ENCODE data around the gene PDE1C. TPM values are rescaled to one million over a fixed set of nuclear protein-coding genes. Genes with fewer than 3 reads are reported as not detected.

PDE1C gene
- total RNA-seq, 4 donors from 2014 or later: 0.19 to 14.5 (median 2.9) TPM

GRCh38 chr7:31893365-31893764, 176.8 kb downstream of the PDE1C start:
- peaks cover 0 to 20% (median 0%) of the 10 kb centered on the region in 3 donors for H3K4me1 ChIP-seq
- no peaks in the 10 kb centered on the region for H3K27me3 ChIP-seq
- TF ChIP-seq CTCF (IDR thresholded peaks at IDR 0.05) (no peak), POLR2A (IDR thresholded peaks at IDR 0.05) (no peak)
- WGBS, 2 donors: 60 to 65% methylated on average over 3 of the region's 3 CpGs
- intact Hi-C loops (cut with DNase I): no loop called here
- no peak overlapping the region for H3K27ac ChIP-seq
- DNase-seq: no peak
- no peaks in the 10 kb centered on the region for H3K9me3 ChIP-seq
- no peak overlapping the region for H3K4me3 ChIP-seq
- H3K36me3 ChIP-seq: no peaks in the 10 kb centered on the region

- 65 to 81% methylated on average over 3 of the region's 3 CpGs for WGBS, 2 donors
- Histone ChIP-seq H3K36me3 (no peaks in the 10 kb centered on the region), H3K4me1 (peaks cover 0 to 20% (median 0%) of the 10 kb centered on the region in 3 donors), H3K4me3 (no peak overlapping the region), H3K9me3 (no peaks in the 10 kb centered on the region), H3K27ac (no peak overlapping the region), H3K27me3 (no peaks in the 10 kb centered on the region)
- intact Hi-C loops (cut with DNase I): no loop called here
- TF ChIP-seq POLR2A (IDR thresholded peaks at IDR 0.05) (no peak), CTCF (IDR thresholded peaks at IDR 0.05) (no peak)
- no peak for DNase-seq
Observed at GRCh38 chr7:31892099-31892829, 177.9 kb downstream of the PDE1C start.

GRCh38 chr7:31890766-31891165, 179.4 kb downstream of the PDE1C start:
- TF ChIP-seq POLR2A (IDR thresholded peaks at IDR 0.05) (no peak), CTCF (IDR thresholded peaks at IDR 0.05) (no peak)
- DNase-seq: no peak
- Histone ChIP-seq H3K36me3 (no peaks in the 10 kb centered on the region), H3K4me3 (no peak overlapping the region), H3K27me3 (no peaks in the 10 kb centered on the region), H3K4me1 (peaks cover 0 to 16% (median 0%) of the 10 kb centered on the region in 3 donors), H3K9me3 (peaks cover 0 to 6% (median 0%) of the 10 kb centered on the region in 3 donors), H3K27ac (peak overlapping the region in 2 of 4 donors; percentile 17 to 36)
- WGBS, 2 donors: 43 to 57% methylated on average over 2 to 3 of the region's 3 CpGs
- intact Hi-C loops (cut with DNase I): no loop called here

GRCh38 chr7:31890198-31890597, 180.0 kb downstream of the PDE1C start:
- no peak overlapping the region for H3K4me3 ChIP-seq
- H3K27me3 ChIP-seq: no peaks in the 10 kb centered on the region
- DNase-seq: no peak
- TF ChIP-seq POLR2A (IDR thresholded peaks at IDR 0.05): no peak
- no peak for TF ChIP-seq CTCF (IDR thresholded peaks at IDR 0.05)
- H3K36me3 ChIP-seq: no peaks in the 10 kb centered on the region
- peaks cover 0 to 6% (median 0%) of the 10 kb centered on the region in 3 donors for H3K9me3 ChIP-seq
- WGBS, 2 donors: 7 to 23% methylated on average over 3 of the region's 3 CpGs
- H3K4me1 ChIP-seq: peaks cover 0 to 16% (median 0%) of the 10 kb centered on the region in 3 donors
- intact Hi-C loops (cut with DNase I): no loop called here
- H3K27ac ChIP-seq: peak overlapping the region in 2 of 4 donors; percentile 17 to 40

GRCh38 chr7:31887006-31887405, 183.2 kb downstream of the PDE1C start:
- WGBS, 2 donors: 75 to 85% methylated on average over 2 of the region's 2 CpGs
- Histone ChIP-seq H3K27ac (no peak overlapping the region), H3K4me3 (no peak overlapping the region), H3K4me1 (peaks cover 0 to 29% (median 4%) of the 10 kb centered on the region in 3 donors), H3K9me3 (peaks cover 0 to 6% (median 0%) of the 10 kb centered on the region in 3 donors), H3K36me3 (no peaks in the 10 kb centered on the region), H3K27me3 (no peaks in the 10 kb centered on the region)
- intact Hi-C loops (cut with DNase I): no loop called here
- DNase-seq: no peak
- TF ChIP-seq POLR2A (IDR thresholded peaks at IDR 0.05) (no peak), CTCF (IDR thresholded peaks at IDR 0.05) (no peak)
